Measurements from ENCODE around the gene DHX9. TPM values are rescaled to one million over a fixed set of nuclear protein-coding genes. Genes with fewer than 3 reads are reported as not detected.

Gene DHX9
- total RNA-seq, 1 experiment from 2014 or later, result 336 TPM

GRCh38 chr1:182806015-182806678, 33.0 kb upstream of the DHX9 start:
- Histone ChIP-seq H2BK12ac (ENCODE audit: insufficient read length, low read depth, low read length) (no peak overlapping the region), H3K23ac (ENCODE audit: insufficient read length, low read depth, low read length) (no peak overlapping the region), H3K23me2 (ENCODE audit: insufficient read length, low read depth, low read length, poor library complexity, severe bottlenecking) (no peaks in the 10 kb centered on the region), H4K8ac (replicated peaks; ENCODE audit: insufficient read length, low read depth, low read length) (no peak overlapping the region), H3K27me3 (ENCODE audit: insufficient read depth, low read length) (no peaks in the 10 kb centered on the region), H4K5ac (ENCODE audit: insufficient read length, low read depth, low read length) (no peak overlapping the region), H3K9me3 (ENCODE audit: control insufficient read depth, low read depth, low read length) (no peaks in the 10 kb centered on the region), H2BK15ac (ENCODE audit: low read depth, low read length) (no peak overlapping the region), H2BK20ac (ENCODE audit: low read depth, low read length, poor library complexity, severe bottlenecking) (no peak overlapping the region), H2BK5ac (ENCODE audit: insufficient read length, low read length) (no peak overlapping the region), H3K4me2 (ENCODE audit: insufficient read depth, insufficient read length, low read length) (no peak overlapping the region), H4K20me1 (ENCODE audit: control insufficient read depth, insufficient read depth, insufficient read length) (no peaks in the 10 kb centered on the region), H3K14ac (ENCODE audit: insufficient read depth, low read length) (no peak overlapping the region), H2BK120ac (ENCODE audit: low read depth, low read length, poor library complexity, severe bottlenecking) (no peak overlapping the region), H3K4ac (ENCODE audit: low read depth, low read length) (no peak overlapping the region), H2AFZ (ENCODE audit: low read length) (no peak overlapping the region), H3K18ac (ENCODE audit: insufficient read length, low read depth, low read length) (no peak overlapping the region), H2AK5ac (ENCODE audit: insufficient read length, low read length) (no peak overlapping the region), H3K79me2 (ENCODE audit: insufficient read depth, low read length) (no peaks in the 10 kb centered on the region), H3T11ph (ENCODE audit: low read length) (no peak overlapping the region), H3K79me1 (ENCODE audit: insufficient read depth, low read depth, low read length, poor library complexity, severe bottlenecking) (no peaks in the 10 kb centered on the region), H3K9ac (ENCODE audit: extremely low read depth, insufficient read length, low read length) (no peak overlapping the region), H3K4me1 (ENCODE audit: insufficient read depth, low read length) (peaks cover 2% of the 10 kb centered on the region; the same call in 1 of the 2 replicates), H3K27ac (ENCODE audit: insufficient read length, low read depth, low read length) (no peak overlapping the region), H3K56ac (ENCODE audit: insufficient read length, low read depth, low read length) (no peak overlapping the region), H4K91ac (ENCODE audit: insufficient read length, low read depth, low read length) (no peak overlapping the region)
- Mint-ChIP-seq H3K4me1 (peaks cover 22 to 27% of the 10 kb centered on the region in 2 experiments), H3K27me3 (ENCODE audit: low read depth) (no peaks in the 10 kb centered on the region; the same call in 1 of the 2 replicates), H3K36me3 (ENCODE audit: insufficient read depth in 1 of 3, low read depth in 3 of 3) (no peaks in the 10 kb centered on the region; a peak in 1 of 7 replicates), H3K9me3 (no peaks in the 10 kb centered on the region), H3K4me3 (no peak overlapping the region), H3K27ac (peak overlapping the region in 1 of 3 experiments; percentile 67; a peak in 1 of 7 replicates)
- peak; percentile 94 for DNase-seq
- no CpG with 5 or more reads among the region's 11 CpGs for WGBS (ENCODE audit: extremely low coverage, insufficient read length, low lambda C conversion rate)
- peak; percentile 81 for TF ChIP-seq CTCF (conservative IDR thresholded peaks at IDR 0.05)
